ENCODE measurements around the gene TOM1. TPM values are rescaled to one million over a fixed set of nuclear protein-coding genes. Genes with fewer than 3 reads are reported as not detected.
"Not testable (repeated sequence)": the region's sequence is repeated elsewhere in the genome, so short reads cannot be mapped to it uniquely, and the experiment has no call there.

The TOM1 gene
- total RNA-seq, 1 donor from 2014 or later = 21.2 TPM

- Mint-ChIP-seq H3K27me3 (ENCODE audit: low read depth) (peaks cover 4% of the 10 kb centered on the region), H3K9me3 (no peaks in the 10 kb centered on the region), H3K27ac (no peak overlapping the region), H3K4me1 (ENCODE audit: low read depth) (peaks cover 6% of the 10 kb centered on the region), H3K36me3 (ENCODE audit: low read depth) (no peaks in the 10 kb centered on the region), H3K4me3 (ENCODE audit: low read depth) (no peak overlapping the region)
- intact Hi-C loops (cut with micrococcal nuclease) = no loop called here
- DNase-seq (ENCODE audit: low spot score) = no peak
These were observed 94.3 kb downstream of the TOM1 start for GRCh38 chr22:35394011-35394312.

DNA sequence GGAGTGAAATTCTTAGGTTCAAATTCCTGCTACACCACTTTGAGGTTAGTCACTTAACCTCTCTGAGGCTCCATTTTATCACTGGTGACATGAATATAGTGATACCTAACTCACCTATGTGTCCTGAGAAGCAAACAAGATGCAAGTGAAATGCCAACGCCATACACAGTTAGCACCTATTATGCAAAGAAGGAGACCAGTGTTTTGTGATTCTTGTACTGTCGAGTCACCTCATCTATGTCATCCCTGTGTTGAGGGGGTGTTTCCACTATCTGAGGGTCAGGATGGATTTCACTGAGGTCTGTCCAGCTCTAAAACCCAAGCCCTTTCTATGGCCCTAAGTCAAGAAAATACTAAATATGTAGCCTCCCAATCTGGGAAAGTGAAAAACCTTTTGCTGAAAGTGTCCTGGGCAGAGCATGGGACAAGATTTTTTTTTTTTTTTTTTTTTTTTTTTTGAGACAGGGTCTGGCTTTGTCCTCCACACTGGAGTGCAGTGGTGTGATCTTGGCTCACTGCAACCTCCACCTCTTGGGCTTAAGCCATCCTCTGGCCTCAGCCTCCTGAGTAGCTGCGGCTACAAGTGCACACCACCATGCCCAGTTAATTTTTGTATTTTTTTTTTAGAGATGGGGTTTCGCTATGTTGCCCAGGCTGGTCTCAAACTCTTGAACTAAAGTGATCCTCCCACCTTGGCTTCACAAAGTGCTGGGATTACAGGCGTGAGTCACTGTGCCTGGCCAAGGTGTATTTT lies 95.3 kb downstream of the TOM1 start:
- Mint-ChIP-seq H3K36me3 (ENCODE audit: low read depth) (peaks cover 2% of the 10 kb centered on the region), H3K9me3 (no peaks in the 10 kb centered on the region), H3K27me3 (ENCODE audit: low read depth) (peaks cover 1% of the 10 kb centered on the region), H3K4me1 (ENCODE audit: low read depth) (peaks cover 6% of the 10 kb centered on the region), H3K27ac (no peak overlapping the region), H3K4me3 (ENCODE audit: low read depth) (no peak overlapping the region)
- intact Hi-C loops (cut with micrococcal nuclease) = no loop called here
- no peak for DNase-seq (ENCODE audit: low spot score)

DNA sequence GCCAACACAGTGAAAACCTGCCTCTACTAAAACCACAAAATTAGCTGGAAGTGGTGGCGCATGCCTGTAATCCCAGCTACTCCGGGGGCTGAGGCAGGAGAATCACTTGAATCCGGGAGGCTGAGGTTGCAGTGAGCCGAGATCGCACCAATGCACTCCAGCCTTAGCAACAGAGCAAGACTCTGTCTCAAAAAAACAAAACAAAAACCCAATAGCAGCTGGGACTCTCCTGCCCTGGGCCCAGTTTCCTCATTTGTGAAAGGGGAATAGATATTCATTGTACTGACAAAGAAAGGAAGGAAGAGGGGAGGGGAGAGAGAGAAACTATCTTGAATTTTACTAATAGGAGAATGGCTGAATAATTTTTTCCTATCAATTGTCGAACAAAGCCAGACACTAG lies 96.9 kb downstream of the TOM1 start:
- not testable (repeated sequence) for H3K4me3 Mint-ChIP-seq (ENCODE audit: low read depth); H3K9me3 Mint-ChIP-seq

GRCh38 chr22:35397095-35397904 lies 97.6 kb downstream of the TOM1 start:
- no peak overlapping the region for H3K4me3 Mint-ChIP-seq (ENCODE audit: low read depth)
- no peak for DNase-seq (ENCODE audit: low spot score)
- intact Hi-C loops (cut with micrococcal nuclease) = no loop called here
- no peak overlapping the region for H3K27ac Mint-ChIP-seq
- peaks cover 19% of the 10 kb centered on the region for H3K4me1 Mint-ChIP-seq (ENCODE audit: low read depth)
- peaks cover 20% of the 10 kb centered on the region for H3K36me3 Mint-ChIP-seq (ENCODE audit: low read depth)
- no peaks in the 10 kb centered on the region for H3K9me3 Mint-ChIP-seq
- H3K27me3 Mint-ChIP-seq (ENCODE audit: low read depth) = no peaks in the 10 kb centered on the region

More for the DNA sequence above, 96.9 kb downstream of the TOM1 start:
- Mint-ChIP-seq H3K36me3 (ENCODE audit: low read depth) (peaks cover 14% of the 10 kb centered on the region), H3K4me1 (ENCODE audit: low read depth) (peaks cover 15% of the 10 kb centered on the region)
- H3K27me3 Mint-ChIP-seq (ENCODE audit: low read depth); intact Hi-C loops (cut with micrococcal nuclease); H3K27ac Mint-ChIP-seq; DNase-seq (ENCODE audit: low spot score): not testable (repeated sequence)

Other genes starting within 250 kb of the TOM1 start
- not detected in 2 replicates for gene ISX, start 233.7 kb upstream of the TOM1 start, total RNA-seq
- 41.8 and 42.3 TPM in 2 replicates for gene HMGXB4, start 42.4 kb upstream of the TOM1 start, total RNA-seq
- 1.0 and 1.3 TPM in 2 replicates for gene HMOX1, start 81.2 kb downstream of the TOM1 start, total RNA-seq
- gene MCM5, start 100.2 kb downstream of the TOM1 start, total RNA-seq = 270 and 286 TPM in 2 replicates
- gene RASD2, start 240.9 kb downstream of the TOM1 start, total RNA-seq = not detected in 2 replicates

Data from activated T-helper 2 cell treated with anti-CD3 and anti-CD28 coated beads, Interferon-gamma antibody, Interleukin-2, Interleukin-4, amounts not matched to agents 10 μg/mL and 5 μg/mL and 100 μg/mL, durations not matched to agents 14 hours and 24 hours and 36 hours (primary cell).